Measurements from ENCODE around the gene NKX6-2.

NKX6-2 gene

DNA sequence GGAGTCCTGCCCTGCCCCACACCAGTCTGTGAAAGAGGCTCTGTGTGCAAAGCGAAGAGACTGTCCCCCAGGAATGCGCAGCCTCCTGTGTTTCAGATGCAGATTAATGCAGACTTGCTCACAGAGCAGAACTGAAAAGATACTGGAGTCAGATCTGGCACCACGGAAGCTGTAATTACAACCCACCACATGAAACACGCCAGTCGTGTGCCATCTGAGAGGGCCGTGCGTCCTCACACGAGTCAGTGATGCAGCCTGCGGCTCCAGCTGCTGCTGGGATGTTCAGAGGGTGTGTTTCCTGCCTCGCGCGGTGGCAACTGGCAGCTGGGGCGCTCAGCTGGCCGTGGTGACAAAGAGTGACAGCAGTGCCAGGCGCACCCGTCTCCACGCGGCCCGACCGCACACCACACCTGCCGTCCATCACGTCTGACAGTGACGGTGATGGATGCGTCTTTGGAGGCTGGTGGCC, 50.0 kb downstream of the NKX6-2 start:
- Histone ChIP-seq H3K36me3 (replicated peaks) (no peaks in the 10 kb centered on the region), H3K27ac (no peak overlapping the region), H3K27me3 (replicated peaks) (no peaks in the 10 kb centered on the region), H3K4me3 (ENCODE audit: low read depth, low read length) (no peak overlapping the region)
- no peak for DNase-seq
- TF ChIP-seq, protein P1, sequence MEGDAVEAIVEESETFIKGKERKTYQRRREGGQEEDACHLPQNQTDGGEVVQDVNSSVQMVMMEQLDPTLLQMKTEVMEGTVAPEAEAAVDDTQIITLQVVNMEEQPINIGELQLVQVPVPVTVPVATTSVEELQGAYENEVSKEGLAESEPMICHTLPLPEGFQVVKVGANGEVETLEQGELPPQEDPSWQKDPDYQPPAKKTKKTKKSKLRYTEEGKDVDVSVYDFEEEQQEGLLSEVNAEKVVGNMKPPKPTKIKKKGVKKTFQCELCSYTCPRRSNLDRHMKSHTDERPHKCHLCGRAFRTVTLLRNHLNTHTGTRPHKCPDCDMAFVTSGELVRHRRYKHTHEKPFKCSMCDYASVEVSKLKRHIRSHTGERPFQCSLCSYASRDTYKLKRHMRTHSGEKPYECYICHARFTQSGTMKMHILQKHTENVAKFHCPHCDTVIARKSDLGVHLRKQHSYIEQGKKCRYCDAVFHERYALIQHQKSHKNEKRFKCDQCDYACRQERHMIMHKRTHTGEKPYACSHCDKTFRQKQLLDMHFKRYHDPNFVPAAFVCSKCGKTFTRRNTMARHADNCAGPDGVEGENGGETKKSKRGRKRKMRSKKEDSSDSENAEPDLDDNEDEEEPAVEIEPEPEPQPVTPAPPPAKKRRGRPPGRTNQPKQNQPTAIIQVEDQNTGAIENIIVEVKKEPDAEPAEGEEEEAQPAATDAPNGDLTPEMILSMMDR (IDR thresholded peaks at IDR 0.05; ENCODE audit: low read depth, low read length, missing control alignments): no peak
- in situ Hi-C loops (cut with HindIII; ENCODE audit: low pct_ligation_motif_present, low sequenced_read_pairs): no loop called here

DNA sequence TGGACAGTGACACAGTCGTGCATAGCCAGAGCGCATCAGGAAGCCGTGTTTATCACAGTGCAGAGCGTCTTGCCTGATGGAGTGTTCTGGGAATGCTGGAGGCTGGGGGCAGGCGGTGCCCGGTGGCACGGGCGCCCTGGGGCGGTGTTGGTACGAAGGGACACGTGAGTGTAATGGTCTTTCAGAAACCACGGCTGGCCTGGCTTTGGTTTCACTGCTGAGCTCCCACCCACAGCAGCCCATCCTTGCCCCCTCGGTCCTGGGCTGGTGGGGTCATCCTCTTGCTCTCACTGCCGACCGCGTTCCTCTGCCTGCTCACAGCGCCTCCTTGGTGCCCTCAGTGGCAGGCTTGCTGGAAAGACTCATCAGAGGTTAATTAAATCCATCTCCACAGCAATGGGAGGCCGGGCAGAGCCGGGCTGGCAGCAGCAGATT, 50.6 kb downstream of the NKX6-2 start:
- no peak for DNase-seq
- no peak overlapping the region for H3K4me3 ChIP-seq (ENCODE audit: low read depth, low read length)
- in situ Hi-C loops (cut with HindIII; ENCODE audit: low pct_ligation_motif_present, low sequenced_read_pairs): no loop called here
- TF ChIP-seq, protein P1 (IDR thresholded peaks at IDR 0.05; ENCODE audit: low read depth, low read length, missing control alignments): no peak
- no peaks in the 10 kb centered on the region for H3K27me3 ChIP-seq (replicated peaks)
- no peaks in the 10 kb centered on the region for H3K36me3 ChIP-seq (replicated peaks)
- H3K27ac ChIP-seq: no peak overlapping the region

DNA sequence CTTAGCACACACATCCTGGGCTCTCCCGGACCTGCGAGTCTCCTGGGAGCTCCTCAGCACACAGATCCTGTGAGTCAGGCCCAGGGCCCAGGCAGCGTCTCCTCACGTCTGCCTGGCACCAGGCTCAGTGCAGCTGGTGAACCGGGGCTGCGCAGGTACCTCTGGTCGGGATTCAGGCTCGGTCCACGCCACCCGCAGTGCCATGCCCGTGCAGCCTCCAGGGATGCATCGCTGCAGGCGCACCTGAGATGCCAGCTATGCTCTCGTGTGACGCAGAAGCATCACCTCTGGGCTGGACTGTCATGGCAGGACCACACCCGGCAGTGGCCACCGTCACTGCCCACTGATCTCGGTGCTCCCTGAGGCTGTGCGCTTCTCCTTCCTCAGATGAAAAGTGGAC, 52.0 kb downstream of the NKX6-2 start:
- H3K36me3 ChIP-seq (replicated peaks): no peaks in the 10 kb centered on the region
- H3K27me3 ChIP-seq (replicated peaks): no peaks in the 10 kb centered on the region

More for the DNA sequence above, 52.0 kb downstream of the NKX6-2 start:
- H3K4me3 ChIP-seq (ENCODE audit: low read depth, low read length): no peak overlapping the region
- in situ Hi-C loops (cut with HindIII; ENCODE audit: low pct_ligation_motif_present, low sequenced_read_pairs): no loop called here
- TF ChIP-seq, protein P1 (IDR thresholded peaks at IDR 0.05; ENCODE audit: low read depth, low read length, missing control alignments): no peak
- DNase-seq: no peak
- H3K27ac ChIP-seq: no peak overlapping the region

All from brain microvascular endothelial cell (primary cell).